Suprapubic skin (tissue), 4 donors: Measurements from ENCODE around the gene F5. TPM values are rescaled to one million over a fixed set of nuclear protein-coding genes. Genes with fewer than 3 reads are reported as not detected.

ENCODE experiments used
- DNase-seq, 2 donors: peaks; one replicate each; pipeline ENCODE4 v3.0.0-alpha.2; 2019; ENCODE audit warnings: low spot score in 2 of 2
- H3K27ac ChIP-seq: fragments of 200-600 bp; sonication (generic); one replicate; pipeline ENCODE4 v1.5.1; 2019
- H3K27me3 ChIP-seq: fragments of 200-600 bp; sonication (generic); one replicate; pipeline ENCODE4 v1.5.1; 2019
- H3K36me3 ChIP-seq: fragments of 200-600 bp; sonication (generic); one replicate; pipeline ENCODE4 v1.5.1; 2019
- H3K4me1 ChIP-seq: fragments of 200-600 bp; sonication (generic); one replicate; pipeline ENCODE4 v1.5.1; 2019
- H3K4me3 ChIP-seq: fragments of 200-600 bp; sonication (generic); one replicate; pipeline ENCODE4 v1.5.1; 2019; ENCODE audit warnings: mild to moderate bottlenecking
- H3K9me3 ChIP-seq: fragments of 200-600 bp; sonication (generic); one replicate; pipeline ENCODE4 v1.5.1; 2019
- EP300 ChIP-seq: sonication (generic); formaldehyde crosslinking; IDR thresholded peaks from one replicate; pipeline ENCODE4 v1.6.1; 2017; ENCODE audit warnings: antibody characterized with exemption
- POLR2A ChIP-seq, 2 donors: fragments of 450-650 bp; IDR thresholded peaks; one replicate each; pipeline ENCODE4 v1.6.1; 2017; ENCODE audit warnings: antibody characterized with exemption in 2 of 2, mild to moderate bottlenecking in 2 of 2, moderate library complexity in 2 of 2
- POLR2AphosphoS5 ChIP-seq, 3 donors: sonication (generic); formaldehyde crosslinking; IDR thresholded peaks; one replicate each; pipeline ENCODE4 v1.6.1; 2017; ENCODE audit warnings: antibody characterized with exemption in 3 of 3
- WGBS: methylation state at CpG from one replicate; pipeline ENCODE4 v1.1.5; 2018; 5-methylcytosine and 5-hydroxymethylcytosine counted together
- total RNA-seq, 4 donors: library from RNA; depleted of rRNA; stranded (reverse); fragments of >200 nt; gene quantifications; one replicate each; pipeline ENCODE4 v1.1.0, GENCODE V29; 2016
- TF ChIP-seq, protein P1 (sequence below), 2 donors: fragments of 200-600 bp in 1 of 2; fragments of 450-650 bp in 1 of 2; sonication (generic) in 1 of 2; IDR thresholded peaks; one replicate each; pipeline ENCODE4 v1.5.1; 2016 to 2019; ENCODE audit warnings: antibody characterized with exemption in 2 of 2, mild to moderate bottlenecking in 1 of 2, moderate library complexity in 1 of 2

F5 gene
- 1 to 10 TPM; 3.4 to 8.9 (median 5.4) TPM for total RNA-seq

DNA sequence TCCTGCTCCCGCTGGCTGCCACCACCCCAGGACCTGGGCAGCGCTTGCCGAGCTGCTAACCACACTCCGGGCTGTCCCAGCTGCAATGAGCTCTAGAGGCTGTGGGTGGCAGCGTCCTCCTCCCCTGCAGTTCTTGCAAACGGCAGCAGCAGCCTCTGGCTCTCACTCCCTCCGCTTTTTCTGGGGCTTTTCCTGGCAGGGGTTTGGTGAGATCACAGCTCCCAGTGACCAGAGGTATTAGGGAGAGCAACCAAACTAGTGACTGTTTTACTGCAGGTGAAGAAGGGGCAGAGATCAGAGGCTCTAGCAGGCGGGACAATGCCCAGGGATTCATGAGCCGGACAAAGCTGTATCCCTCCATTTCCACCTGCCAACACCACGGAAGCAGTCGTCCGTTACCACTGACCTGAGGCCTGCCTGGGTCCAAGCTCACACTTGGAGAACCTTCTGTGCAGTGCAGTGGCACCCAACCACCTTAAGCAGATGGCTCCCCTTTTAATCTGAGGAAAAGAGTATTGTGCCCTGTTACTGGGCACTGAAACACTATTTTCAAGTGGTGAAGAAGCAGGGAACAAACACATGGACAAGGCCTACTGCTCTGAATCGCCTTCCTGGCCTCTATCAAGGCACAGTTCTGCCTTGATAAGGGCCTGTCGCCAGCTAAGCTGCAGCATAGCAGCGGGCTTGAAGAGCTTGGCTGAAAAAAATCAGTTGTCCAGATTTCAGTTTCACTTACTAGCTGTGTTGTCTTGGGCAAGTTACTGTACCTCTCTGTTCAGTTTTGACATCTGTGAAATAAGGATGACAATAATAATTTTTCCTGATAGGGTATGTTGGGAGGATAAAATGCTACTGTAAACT lies at the start of gene F5:
Gene F5 (minus strand): TSS at position 87 of the 861 bp plus-strand sequence. CDS start 95 bp downstream, outside the sequence.
- Histone ChIP-seq H3K27me3 (peaks cover 39% of the 10 kb centered on the region), H3K27ac (no peak within 1 kb of the TSS), H3K4me1 (peaks cover 14% of the 10 kb centered on the region), H3K4me3 (peak within 1 kb of the TSS; percentile 10), H3K36me3 (no peaks in the 10 kb centered on the region), H3K9me3 (no peaks in the 10 kb centered on the region)
- DNase-seq = peak; percentile 70 to 84
- 39% methylated on average over 12 of the region's 15 CpGs for WGBS
- no peak for TF ChIP-seq POLR2A (IDR thresholded peaks at IDR 0.05)
- TF ChIP-seq, protein P1, sequence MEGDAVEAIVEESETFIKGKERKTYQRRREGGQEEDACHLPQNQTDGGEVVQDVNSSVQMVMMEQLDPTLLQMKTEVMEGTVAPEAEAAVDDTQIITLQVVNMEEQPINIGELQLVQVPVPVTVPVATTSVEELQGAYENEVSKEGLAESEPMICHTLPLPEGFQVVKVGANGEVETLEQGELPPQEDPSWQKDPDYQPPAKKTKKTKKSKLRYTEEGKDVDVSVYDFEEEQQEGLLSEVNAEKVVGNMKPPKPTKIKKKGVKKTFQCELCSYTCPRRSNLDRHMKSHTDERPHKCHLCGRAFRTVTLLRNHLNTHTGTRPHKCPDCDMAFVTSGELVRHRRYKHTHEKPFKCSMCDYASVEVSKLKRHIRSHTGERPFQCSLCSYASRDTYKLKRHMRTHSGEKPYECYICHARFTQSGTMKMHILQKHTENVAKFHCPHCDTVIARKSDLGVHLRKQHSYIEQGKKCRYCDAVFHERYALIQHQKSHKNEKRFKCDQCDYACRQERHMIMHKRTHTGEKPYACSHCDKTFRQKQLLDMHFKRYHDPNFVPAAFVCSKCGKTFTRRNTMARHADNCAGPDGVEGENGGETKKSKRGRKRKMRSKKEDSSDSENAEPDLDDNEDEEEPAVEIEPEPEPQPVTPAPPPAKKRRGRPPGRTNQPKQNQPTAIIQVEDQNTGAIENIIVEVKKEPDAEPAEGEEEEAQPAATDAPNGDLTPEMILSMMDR (IDR thresholded peaks at IDR 0.05) = peak in 1 of 2 donors; percentile 42

DNA sequence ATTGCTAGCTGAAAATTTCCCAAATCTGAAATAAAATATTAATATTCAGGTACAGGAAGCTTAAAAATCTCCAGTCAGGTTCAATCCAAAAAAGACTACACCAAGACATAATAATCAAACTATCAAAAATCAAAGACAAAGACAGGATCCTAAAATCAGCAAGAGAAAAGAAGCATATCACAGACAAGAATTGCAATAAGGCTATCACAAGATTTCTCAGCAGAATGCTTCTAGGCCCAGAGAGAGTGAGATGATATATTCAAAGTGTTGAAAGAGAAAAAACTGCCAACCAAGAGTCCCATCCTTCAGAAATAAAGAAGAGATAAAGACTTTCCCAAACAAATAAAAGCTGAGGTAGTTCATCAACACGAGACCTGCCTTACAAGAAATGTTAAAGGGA lies 48.6 kb upstream of the F5 start:
- WGBS = 75% methylated on average over 1 of the region's 1 CpG
- Histone ChIP-seq H3K27me3 (no peaks in the 10 kb centered on the region), H3K9me3 (peaks cover 20% of the 10 kb centered on the region), H3K36me3 (no peaks in the 10 kb centered on the region), H3K4me1 (no peaks in the 10 kb centered on the region), H3K27ac (no peak overlapping the region), H3K4me3 (no peak overlapping the region)
- DNase-seq = no peak
- TF ChIP-seq POLR2A (IDR thresholded peaks at IDR 0.05) (no peak), EP300 (no peak), POLR2AphosphoS5 (IDR thresholded peaks at IDR 0.05) (no peak)
- TF ChIP-seq, protein P1 (IDR thresholded peaks at IDR 0.05) = no peak

DNA sequence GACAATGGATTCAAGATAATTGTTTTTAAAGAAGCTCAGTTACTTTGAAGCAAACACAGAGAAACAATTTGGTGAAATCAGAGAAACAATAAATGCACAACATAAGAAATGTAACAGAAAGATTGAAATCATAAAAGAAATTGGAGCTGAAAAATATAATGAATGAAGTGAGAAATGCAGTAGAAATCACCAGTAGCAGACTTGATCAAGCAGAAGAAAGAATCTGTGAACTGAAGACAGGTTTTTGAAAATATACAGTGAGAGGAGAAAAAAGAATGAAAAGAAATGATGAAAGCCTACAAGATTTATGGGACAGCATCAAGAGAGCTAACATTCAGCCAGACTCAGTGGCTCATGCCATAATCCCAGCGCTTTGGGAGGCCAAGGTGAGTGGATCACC lies 47.9 kb upstream of the F5 start:
- Histone ChIP-seq H3K27ac (no peak overlapping the region), H3K36me3 (no peaks in the 10 kb centered on the region), H3K4me1 (no peaks in the 10 kb centered on the region), H3K4me3 (no peak overlapping the region), H3K27me3 (no peaks in the 10 kb centered on the region), H3K9me3 (peaks cover 20% of the 10 kb centered on the region)
- no peak for TF ChIP-seq POLR2A (IDR thresholded peaks at IDR 0.05)
- WGBS = 77% methylated on average over 1 of the region's 1 CpG
- DNase-seq = no peak

DNA sequence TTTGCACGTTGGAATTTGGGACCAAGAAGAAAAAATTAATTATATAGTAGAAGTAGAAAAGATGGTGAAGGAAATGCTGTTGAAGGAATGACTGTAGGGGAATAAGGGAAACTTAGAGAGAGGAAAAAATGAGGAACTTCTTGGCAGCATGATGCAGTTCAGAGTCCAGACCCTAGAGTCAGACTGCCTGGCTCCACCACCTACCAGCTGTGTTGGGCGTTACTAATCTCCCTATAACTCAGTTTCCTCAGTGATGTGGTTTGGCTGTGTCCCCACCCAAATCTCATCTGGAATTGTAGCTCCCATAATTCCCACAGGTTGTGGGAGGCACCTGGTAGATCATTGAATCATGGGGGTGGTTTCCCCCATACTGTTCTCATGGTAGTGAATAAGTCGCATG lies 45.0 kb upstream of the F5 start:
- 71% methylated on average over 3 of the region's 3 CpGs for WGBS
- peaks cover 20% of the 10 kb centered on the region for H3K9me3 ChIP-seq
- no peak overlapping the region for H3K27ac ChIP-seq
- H3K4me3 ChIP-seq = no peak overlapping the region
- TF ChIP-seq, protein P1 (IDR thresholded peaks at IDR 0.05) = no peak
- TF ChIP-seq POLR2AphosphoS5 (IDR thresholded peaks at IDR 0.05) (no peak), POLR2A (IDR thresholded peaks at IDR 0.05) (no peak), EP300 (no peak)
- H3K27me3 ChIP-seq = peaks cover 4% of the 10 kb centered on the region
- H3K4me1 ChIP-seq = no peaks in the 10 kb centered on the region
- DNase-seq = no peak
- H3K36me3 ChIP-seq = no peaks in the 10 kb centered on the region

DNA sequence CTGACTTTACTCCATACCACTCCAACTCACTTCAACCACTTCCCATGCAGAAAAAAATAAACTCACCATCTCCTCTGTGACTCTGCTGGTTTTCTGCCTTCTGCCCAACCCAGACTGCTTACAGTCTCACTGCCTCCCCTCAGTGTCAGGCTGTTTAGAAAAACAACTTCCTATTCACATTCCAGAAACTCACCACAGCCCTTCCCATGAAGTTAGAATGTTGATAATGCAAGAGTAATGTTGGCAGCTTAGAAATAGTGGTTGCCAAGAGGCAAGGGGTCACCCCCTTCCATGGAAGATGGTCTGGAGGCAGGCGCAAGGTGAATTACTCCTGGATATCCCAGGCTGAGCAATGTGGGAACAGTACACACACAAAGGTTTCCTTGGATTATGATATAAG lies 43.7 kb upstream of the F5 start, which contains the start of gene SELP:
Gene SELP (minus strand): TSS at position 119 of the 400 bp plus-strand sequence. CDS start 50 bp downstream, at position 69.
- Histone ChIP-seq H3K36me3 (no peaks in the 10 kb centered on the region), H3K4me3 (no peak within 1 kb of the TSS), H3K4me1 (no peaks in the 10 kb centered on the region), H3K27ac (no peak within 1 kb of the TSS), H3K27me3 (peaks cover 4% of the 10 kb centered on the region), H3K9me3 (peaks cover 15% of the 10 kb centered on the region)
- TF ChIP-seq POLR2AphosphoS5 (IDR thresholded peaks at IDR 0.05) (no peak), POLR2A (IDR thresholded peaks at IDR 0.05) (no peak), EP300 (no peak)
- TF ChIP-seq, protein P1 (IDR thresholded peaks at IDR 0.05) = no peak
- 80% methylated on average over 1 of the region's 1 CpG for WGBS
- DNase-seq = no peak
